Measurements from ENCODE around the gene MPND. TPM values are rescaled to one million over a fixed set of nuclear protein-coding genes. Genes with fewer than 3 reads are reported as not detected.

The MPND gene
- total RNA-seq, 1 donor from 2014 or later: 6.6 TPM

DNA sequence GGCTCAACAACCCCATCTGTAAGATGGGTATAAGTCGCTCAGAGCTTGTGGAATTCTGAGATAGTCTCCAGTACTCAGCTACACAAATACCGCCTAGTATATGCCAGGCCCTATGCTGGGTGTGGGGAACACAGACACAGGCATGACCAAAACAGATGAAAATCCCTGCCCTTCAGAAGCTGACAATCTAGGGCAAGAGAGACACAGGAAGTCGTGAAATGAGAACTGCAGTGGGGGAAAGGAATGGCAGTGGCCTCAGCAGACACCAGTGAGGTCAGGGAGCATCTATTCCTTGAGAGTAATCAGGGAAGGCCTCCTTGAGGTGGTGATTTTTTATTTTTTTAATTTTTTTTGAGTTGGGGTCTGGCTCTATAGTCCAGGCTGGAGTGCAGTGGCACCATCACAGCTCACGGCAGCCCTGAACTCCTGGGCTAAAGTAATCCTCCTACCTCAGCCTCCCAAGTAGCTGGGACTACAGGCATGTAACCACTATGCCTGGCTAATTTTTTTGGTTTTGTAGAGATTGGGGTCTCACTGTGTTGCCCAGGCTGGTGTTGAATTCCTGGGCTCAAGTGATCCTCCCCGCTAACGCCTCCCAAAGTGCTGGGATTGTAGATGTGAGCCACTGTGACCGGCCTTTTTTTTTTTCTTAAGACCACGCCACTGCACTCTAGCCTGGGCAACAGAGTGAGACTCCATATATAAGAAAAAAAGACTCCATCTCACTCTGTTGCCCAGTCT is 44.4 kb upstream of the MPND start:
- DNase-seq (ENCODE audit: low read depth): no peak
- TF ChIP-seq, protein P1, sequence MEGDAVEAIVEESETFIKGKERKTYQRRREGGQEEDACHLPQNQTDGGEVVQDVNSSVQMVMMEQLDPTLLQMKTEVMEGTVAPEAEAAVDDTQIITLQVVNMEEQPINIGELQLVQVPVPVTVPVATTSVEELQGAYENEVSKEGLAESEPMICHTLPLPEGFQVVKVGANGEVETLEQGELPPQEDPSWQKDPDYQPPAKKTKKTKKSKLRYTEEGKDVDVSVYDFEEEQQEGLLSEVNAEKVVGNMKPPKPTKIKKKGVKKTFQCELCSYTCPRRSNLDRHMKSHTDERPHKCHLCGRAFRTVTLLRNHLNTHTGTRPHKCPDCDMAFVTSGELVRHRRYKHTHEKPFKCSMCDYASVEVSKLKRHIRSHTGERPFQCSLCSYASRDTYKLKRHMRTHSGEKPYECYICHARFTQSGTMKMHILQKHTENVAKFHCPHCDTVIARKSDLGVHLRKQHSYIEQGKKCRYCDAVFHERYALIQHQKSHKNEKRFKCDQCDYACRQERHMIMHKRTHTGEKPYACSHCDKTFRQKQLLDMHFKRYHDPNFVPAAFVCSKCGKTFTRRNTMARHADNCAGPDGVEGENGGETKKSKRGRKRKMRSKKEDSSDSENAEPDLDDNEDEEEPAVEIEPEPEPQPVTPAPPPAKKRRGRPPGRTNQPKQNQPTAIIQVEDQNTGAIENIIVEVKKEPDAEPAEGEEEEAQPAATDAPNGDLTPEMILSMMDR (IDR thresholded peaks at IDR 0.05; ENCODE audit: insufficient read depth, low read length, poor library complexity, severe bottlenecking): no peak
- H3K27me3 ChIP-seq (ENCODE audit: control insufficient read depth, insufficient read depth, low read length): peaks cover 14% of the 10 kb centered on the region
- no peak overlapping the region for H3K4me3 ChIP-seq (ENCODE audit: low read depth, low read length)
- no peaks in the 10 kb centered on the region for H3K36me3 ChIP-seq (ENCODE audit: control insufficient read depth, insufficient read depth, low read length)

DNA sequence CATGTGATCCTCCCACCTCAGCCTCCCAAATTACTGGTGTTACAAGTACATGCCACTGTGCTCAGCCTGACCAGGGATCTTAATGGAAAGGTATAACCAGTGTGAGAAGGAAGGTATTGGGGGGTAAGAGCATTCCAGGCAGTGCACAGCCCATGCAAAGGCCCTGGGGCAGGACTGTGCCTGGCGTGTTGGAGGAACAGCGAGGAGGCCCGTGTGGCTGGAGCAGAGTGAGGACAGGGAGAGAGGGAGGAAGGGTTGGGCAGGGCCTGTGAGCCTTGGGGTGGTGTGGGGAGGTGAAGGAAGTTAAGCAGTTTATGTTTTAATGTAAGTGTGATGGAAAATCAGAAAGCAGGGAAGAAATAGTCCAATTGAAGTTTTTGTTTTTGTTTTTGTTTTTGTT is 42.8 kb upstream of the MPND start:
- TF ChIP-seq, protein P1 (IDR thresholded peaks at IDR 0.05; ENCODE audit: insufficient read depth, low read length, poor library complexity, severe bottlenecking): no peak
- DNase-seq (ENCODE audit: low read depth): no peak
- Histone ChIP-seq H3K27me3 (ENCODE audit: control insufficient read depth, insufficient read depth, low read length) (peaks cover 7% of the 10 kb centered on the region), H3K4me3 (ENCODE audit: low read depth, low read length) (no peak overlapping the region), H3K36me3 (ENCODE audit: control insufficient read depth, insufficient read depth, low read length) (no peaks in the 10 kb centered on the region)

DNA sequence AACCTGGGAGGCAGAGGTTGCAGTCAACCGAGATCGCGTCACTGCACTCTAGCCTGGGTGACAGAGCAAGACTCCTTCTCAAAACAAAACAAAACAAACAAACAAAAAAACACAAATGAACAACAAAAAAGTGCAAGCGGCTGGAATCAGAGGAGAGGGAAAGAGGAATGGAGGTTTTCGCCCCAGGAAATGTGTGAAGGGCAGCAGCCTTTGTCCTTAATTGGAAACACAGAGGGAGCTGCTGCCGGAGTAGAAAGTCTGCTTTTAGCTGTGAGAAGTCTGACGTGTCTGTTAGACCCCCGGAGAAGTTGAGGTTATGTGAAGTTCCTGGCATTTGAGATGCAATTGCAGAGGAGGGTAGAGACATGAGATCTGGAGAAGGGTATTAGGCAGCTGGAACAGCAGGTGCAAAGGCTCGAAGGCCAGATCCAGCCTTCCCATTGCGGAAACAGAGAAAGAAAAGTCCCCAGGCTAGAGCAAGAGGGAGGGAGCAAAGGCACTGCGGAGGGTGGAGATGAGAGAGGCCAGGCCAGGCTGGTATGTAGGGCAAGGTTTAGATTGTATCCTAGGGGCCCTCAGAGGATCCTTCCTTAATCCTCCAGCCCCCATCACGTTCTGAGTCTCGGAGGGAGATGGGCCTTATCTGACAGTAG is 41.6 kb upstream of the MPND start:
- DNase-seq (ENCODE audit: low read depth): no peak
- no peak overlapping the region for H3K4me3 ChIP-seq (ENCODE audit: low read depth, low read length)
- TF ChIP-seq, protein P1 (IDR thresholded peaks at IDR 0.05; ENCODE audit: insufficient read depth, low read length, poor library complexity, severe bottlenecking): no peak

DNA sequence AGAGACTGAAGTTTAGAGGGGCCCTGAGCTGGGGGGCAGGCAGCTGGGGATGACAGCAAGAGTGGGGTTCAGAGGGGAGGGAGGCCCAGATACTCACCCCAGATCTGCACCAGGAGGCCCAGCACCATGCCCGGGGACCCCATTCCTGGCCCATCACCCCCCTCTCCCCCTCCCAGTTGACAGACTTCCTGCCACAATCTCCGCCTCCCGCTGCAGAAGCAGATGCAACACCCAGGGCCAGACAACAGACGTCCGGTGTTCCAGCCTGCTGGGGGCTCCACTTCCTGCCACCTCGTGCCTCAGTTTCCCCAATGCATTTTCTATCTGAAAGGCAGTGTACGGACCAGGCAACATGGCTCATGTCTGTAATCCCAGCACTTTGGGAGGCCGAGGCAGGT is 41.1 kb upstream of the MPND start, which contains the start of gene TMIGD2:
Gene TMIGD2 (minus strand): TSS at position 147 of the 398 bp plus-strand sequence. CDS start 4 bp downstream, at position 143.
- H3K27me3 ChIP-seq (ENCODE audit: control insufficient read depth, insufficient read depth, low read length): no peaks in the 10 kb centered on the region
- H3K36me3 ChIP-seq (ENCODE audit: control insufficient read depth, insufficient read depth, low read length): no peaks in the 10 kb centered on the region

More for the DNA sequence above, 41.6 kb upstream of the MPND start:
- Histone ChIP-seq H3K36me3 (ENCODE audit: control insufficient read depth, insufficient read depth, low read length) (no peaks in the 10 kb centered on the region), H3K27me3 (ENCODE audit: control insufficient read depth, insufficient read depth, low read length) (peaks cover under 1% of the 10 kb centered on the region)

DNA sequence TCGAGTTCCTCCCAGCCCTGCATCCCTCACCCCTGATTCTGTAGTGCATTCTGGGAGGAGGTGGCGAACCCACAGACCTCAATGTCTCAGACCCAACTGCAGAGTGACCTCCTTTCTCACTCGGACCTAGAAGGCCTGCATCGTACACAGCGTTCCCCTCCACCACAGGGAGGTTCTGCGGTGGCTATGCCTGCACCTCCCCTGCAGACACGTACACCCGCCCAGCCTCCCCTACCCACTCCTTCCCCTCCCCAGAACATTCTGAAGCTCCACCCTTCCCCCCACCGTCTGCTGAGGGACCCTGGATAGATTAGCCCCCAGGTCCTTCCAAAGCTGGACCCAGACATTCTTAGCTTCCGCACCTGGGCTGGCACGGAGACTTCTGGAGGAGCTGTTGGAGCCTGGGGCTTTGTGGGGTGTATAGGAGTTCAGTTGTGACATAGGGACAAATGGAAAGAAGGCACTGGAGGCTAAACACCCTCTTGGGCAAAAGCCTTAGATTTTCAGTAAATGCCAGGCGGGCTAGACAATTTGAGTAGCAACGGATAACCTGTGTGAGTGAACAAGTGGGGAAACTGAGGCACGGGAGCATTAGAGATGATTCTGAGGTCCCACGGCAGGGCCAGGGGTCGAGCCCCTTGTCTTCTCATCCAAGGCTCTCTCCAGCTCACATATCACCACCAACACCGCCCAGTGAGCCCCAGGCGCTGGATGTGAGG is 39.4 kb upstream of the MPND start:
- Histone ChIP-seq H3K4me3 (ENCODE audit: low read depth, low read length) (no peak overlapping the region), H3K36me3 (ENCODE audit: control insufficient read depth, insufficient read depth, low read length) (no peaks in the 10 kb centered on the region), H3K27me3 (ENCODE audit: control insufficient read depth, insufficient read depth, low read length) (no peaks in the 10 kb centered on the region)
- TF ChIP-seq, protein P1 (IDR thresholded peaks at IDR 0.05; ENCODE audit: insufficient read depth, low read length, poor library complexity, severe bottlenecking): no peak
- DNase-seq (ENCODE audit: low read depth): no peak

More for the DNA sequence above, 41.1 kb upstream of the MPND start, which contains the start of gene TMIGD2:
- no peak within 1 kb of the TSS for H3K4me3 ChIP-seq (ENCODE audit: low read depth, low read length)
- no peak for DNase-seq (ENCODE audit: low read depth)
- TF ChIP-seq, protein P1 (IDR thresholded peaks at IDR 0.05; ENCODE audit: insufficient read depth, low read length, poor library complexity, severe bottlenecking): no peak
